HepG2 (cell line): Measurements from ENCODE around the gene PEAR1. TPM values are rescaled to one million over a fixed set of nuclear protein-coding genes. Genes with fewer than 3 reads are reported as not detected.

Experiments
- ATAC-seq: fragments of 200-7000 bp; cut with Tn5 transposase; 3 replicates; pipeline ENCODE4 v1.9.1; 2020; ENCODE audit warnings: mild to moderate bottlenecking, moderate library complexity
- BruUV-seq: library from RNA; stranded (reverse); fragments of 400-500 nt; replicated peaks from 2 replicates; lab custom pipeline; 2021; lab: Mats Ljungman, UMichigan
- CTCF ChIA-PET: fragments of 300-600 bp; formaldehyde crosslinking; extraction: SDS; loops from one replicate; lab custom pipeline; 2021; ENCODE audit warnings: low total read pairs, inconsistent platforms, low intra/inter-chr PET ratio; lab: Yijun Ruan, JAX
- POLR2A ChIA-PET: fragments of 350-600 bp; sonication (Branson Sonifier 250); formaldehyde crosslinking; loops from one replicate; lab custom pipeline; 2020; ENCODE audit warnings: antibody characterized with exemption, inconsistent platforms; lab: Yijun Ruan, JAX
- DNase-seq: peaks from one replicate; pipeline ENCODE4 v3.0.0-alpha.2; 2015; ENCODE audit warnings: low spot score
- FAIRE-seq: peaks from 3 replicates; lab custom pipeline; 2011; peaks lifted over from hg19 to GRCh38; lab: Jason Lieb, UNC
- H2AFZ ChIP-seq: one replicate; pipeline ENCODE4 v1.6.1; 2011; ENCODE audit warnings: low read length, inconsistent platforms
- H3K27ac ChIP-seq: fragments of 300-600 bp; 3 replicates; pipeline ENCODE4 v1.8.0; 2011; ENCODE audit warnings: mixed run types, mild to moderate bottlenecking, mixed read lengths, low read length, inconsistent platforms; ENCODE audit not compliant: insufficient read depth; ENCODE audit errors: extremely low read length
- H3K27me3 ChIP-seq, 2 experiments: fragments of 200-600 bp in 1 of 2; 2 replicates in 1 of 2; 3 replicates in 1 of 2; pipeline versions ENCODE4 v1.6.0 to v1.8.0; 2011; ENCODE audit warnings: low read length in 2 of 2, mild to moderate bottlenecking in 2 of 2, moderate library complexity in 2 of 2, inconsistent platforms in 1 of 2; ENCODE audit not compliant: insufficient read depth in 2 of 2, control insufficient read depth in 1 of 2
- H3K36me3 ChIP-seq, 2 experiments: fragments of 200-600 bp in 1 of 2; replicated peaks in 1 of 2; 2 replicates in 1 of 2; 3 replicates in 1 of 2; pipeline versions ENCODE4 v1.5.1 to v1.8.0; 2011; ENCODE audit warnings: low read length in 2 of 2, inconsistent platforms in 1 of 2; ENCODE audit not compliant: insufficient read depth in 2 of 2, control insufficient read depth in 1 of 2
- H3K4me1 ChIP-seq: 2 replicates; pipeline ENCODE4 v1.5.1; 2012; ENCODE audit warnings: low read length, inconsistent platforms; ENCODE audit not compliant: insufficient read depth
- H3K4me2 ChIP-seq: 2 replicates; pipeline ENCODE4 v1.6.0; 2011; ENCODE audit warnings: low read depth, low read length, inconsistent platforms
- H3K4me3 ChIP-seq, 3 experiments: fragments of 200-600 bp in 1 of 3; sonication (generic), shearing (Covaris generic) in 1 of 3; replicated peaks in 1 of 3; 2 replicates each; pipeline ENCODE4 v1.5.1; 2011 to 2016; ENCODE audit warnings: low read length in 3 of 3, inconsistent platforms in 2 of 3, low read depth in 2 of 3, mild to moderate bottlenecking in 2 of 3, control low read depth in 1 of 3, mixed read lengths in 1 of 3; ENCODE audit not compliant: insufficient read depth in 1 of 3
- H3K79me2 ChIP-seq: one replicate; pipeline ENCODE4 v1.6.1; 2011; ENCODE audit warnings: low read length, inconsistent platforms; ENCODE audit not compliant: insufficient read depth
- H3K9ac ChIP-seq: 2 replicates; pipeline ENCODE4 v1.6.0; 2011; ENCODE audit warnings: mild to moderate bottlenecking, low read depth, low read length, inconsistent platforms; ENCODE audit not compliant: insufficient read depth
- H3K9me3 ChIP-seq: 2 replicates; pipeline ENCODE4 v1.5.1; 2012; ENCODE audit warnings: mild to moderate bottlenecking, low read length
- H4K20me1 ChIP-seq: 2 replicates; pipeline ENCODE4 v1.6.0; 2011; ENCODE audit warnings: inconsistent platforms, mild to moderate bottlenecking, low read length, moderate library complexity; ENCODE audit not compliant: insufficient read depth
- ELF4 ChIP-seq: sonication (generic); formaldehyde crosslinking; IDR thresholded peaks from 2 replicates; pipeline ENCODE4 v1.5.0; 2020; ENCODE audit warnings: missing genetic modification reagents, mild to moderate bottlenecking, moderate library complexity, borderline replicate concordance
- HNRNPH1 ChIP-seq: fragments of 200-400 bp; formaldehyde crosslinking; optimal IDR thresholded peaks from 2 replicates; pipeline ENCODE3; 2017; ENCODE audit warnings: mild to moderate bottlenecking, low read depth, low read length
- NKX3-1 ChIP-seq: sonication (generic); formaldehyde crosslinking; IDR thresholded peaks from 2 replicates; pipeline ENCODE4 v1.5.0; 2020; ENCODE audit warnings: missing genetic modification reagents
- RXRA ChIP-seq: sonication (generic); formaldehyde crosslinking; IDR thresholded peaks from 2 replicates; pipeline ENCODE4 v1.5.1; 2020; ENCODE audit warnings: missing genetic modification reagents
- ZNF44 ChIP-seq: sonication (generic); formaldehyde crosslinking; IDR thresholded peaks from 2 replicates; pipeline ENCODE4 v1.5.1; 2020; ENCODE audit warnings: mild to moderate bottlenecking, missing genetic modification reagents
- WGBS: methylation state at CpG from one replicate; pipeline ENCODE4 v1.1.6; 2017; ENCODE audit warnings: low lambda C conversion rate; 5-methylcytosine and 5-hydroxymethylcytosine counted together
- in situ Hi-C: cut with HindIII; loops from 2 replicates; pipeline ENCODE4 v1.10.0; 2017; ENCODE audit warnings: low pct_unique_long_range_greater_than_20kb; ENCODE audit not compliant: extremely low pct_ligation_motif_present
- intact Hi-C: fragments of 100-400 bp; cut with micrococcal nuclease; formaldehyde crosslinking; loops from one replicate; pipeline ENCODE4 v1.10.0; 2022; ENCODE audit not compliant: unreplicated experiment
- polyA plus RNA-seq, 8 experiments: library from polyadenylated mRNA; depleted of rRNA in 3 of 8; stranded (reverse) in 7 of 8; unstranded in 1 of 8; fragments of >200 nt; fragmentation: Illumina TruSeq in 4 of 8; extraction: Trizol in 4 of 8; gene quantifications; 2 replicates each; pipeline versions ENCODE4 v1.2.1 to v1.2.3, GENCODE V29; 2011 to 2016; ENCODE audit warnings: low read depth in 4 of 8, missing spikeins in 1 of 8, mixed read lengths in 1 of 8; ENCODE audit not compliant: insufficient read depth in 1 of 8
- total RNA-seq, 5 experiments: library from RNA; depleted of rRNA; stranded (reverse); fragments of >200 nt; fragmentation: Illumina TruSeq; extraction: Trizol; gene quantifications; 2 replicates each; pipeline ENCODE4 v1.2.3, GENCODE V29; 2016; ENCODE audit warnings: low read depth in 1 of 5
- TF ChIP-seq, protein P1 (sequence below): sonication (generic); formaldehyde crosslinking; IDR thresholded peaks from 2 replicates; pipeline ENCODE4 v1.4.0; 2020; ENCODE audit warnings: missing genetic modification reagents, borderline replicate concordance
- TF ChIP-seq, protein P2 (sequence below): sonication (generic); formaldehyde crosslinking; IDR thresholded peaks from 2 replicates; pipeline ENCODE4 v1.5.0; 2020; ENCODE audit warnings: missing genetic modification reagents

PEAR1 gene
- total and polyA plus RNA-seq, 2 of the 13 experiments (the other 11 are each of a cell fraction or from before 2014, with no cell fraction given) = 0.27 to 0.41 TPM

DNA sequence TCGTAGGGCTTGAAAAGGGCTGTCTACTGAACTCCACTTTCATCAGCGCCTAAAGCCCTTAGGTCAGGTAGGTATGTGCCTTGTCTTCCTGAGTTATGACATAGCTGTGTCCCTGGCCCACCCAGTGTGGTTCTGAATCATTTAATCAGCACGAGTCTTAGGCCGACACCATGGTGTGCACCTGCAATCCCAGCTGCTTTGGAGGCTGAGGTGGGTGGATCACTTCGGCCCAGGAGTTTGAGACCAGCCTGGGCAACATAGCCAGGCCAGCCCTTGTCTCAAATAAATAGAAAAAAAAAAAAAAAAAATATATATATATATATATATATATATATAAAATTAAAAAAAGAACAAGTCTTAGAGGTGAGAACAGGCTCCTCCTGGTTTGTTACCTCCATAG, 42.7 kb downstream of the PEAR1 start:
- Histone ChIP-seq H3K79me2 (no peaks in the 10 kb centered on the region), H4K20me1 (no peaks in the 10 kb centered on the region), H3K4me1 (peaks cover 8% of the 10 kb centered on the region), H3K27me3 (0 out of 5 replicates have a peak, but pooled peaks cover 0 to under 1% of the 10 kb centered on the region in 2 experiments), H3K9ac (no peak overlapping the region), H2AFZ (no peak overlapping the region), H3K4me3 (no peak overlapping the region), H3K27ac (no peak overlapping the region), H3K9me3 (no peaks in the 10 kb centered on the region), H3K4me2 (no peak overlapping the region), H3K36me3 (peaks cover 6 to 18% of the 10 kb centered on the region in 2 experiments; a peak in 3 of 5 replicates)
- no peak for TF ChIP-seq ZNF44 (CRISPR knock-in tag)
- TF ChIP-seq NKX3-1 (CRISPR knock-in tag) = no peak
- TF ChIP-seq, protein P1, sequence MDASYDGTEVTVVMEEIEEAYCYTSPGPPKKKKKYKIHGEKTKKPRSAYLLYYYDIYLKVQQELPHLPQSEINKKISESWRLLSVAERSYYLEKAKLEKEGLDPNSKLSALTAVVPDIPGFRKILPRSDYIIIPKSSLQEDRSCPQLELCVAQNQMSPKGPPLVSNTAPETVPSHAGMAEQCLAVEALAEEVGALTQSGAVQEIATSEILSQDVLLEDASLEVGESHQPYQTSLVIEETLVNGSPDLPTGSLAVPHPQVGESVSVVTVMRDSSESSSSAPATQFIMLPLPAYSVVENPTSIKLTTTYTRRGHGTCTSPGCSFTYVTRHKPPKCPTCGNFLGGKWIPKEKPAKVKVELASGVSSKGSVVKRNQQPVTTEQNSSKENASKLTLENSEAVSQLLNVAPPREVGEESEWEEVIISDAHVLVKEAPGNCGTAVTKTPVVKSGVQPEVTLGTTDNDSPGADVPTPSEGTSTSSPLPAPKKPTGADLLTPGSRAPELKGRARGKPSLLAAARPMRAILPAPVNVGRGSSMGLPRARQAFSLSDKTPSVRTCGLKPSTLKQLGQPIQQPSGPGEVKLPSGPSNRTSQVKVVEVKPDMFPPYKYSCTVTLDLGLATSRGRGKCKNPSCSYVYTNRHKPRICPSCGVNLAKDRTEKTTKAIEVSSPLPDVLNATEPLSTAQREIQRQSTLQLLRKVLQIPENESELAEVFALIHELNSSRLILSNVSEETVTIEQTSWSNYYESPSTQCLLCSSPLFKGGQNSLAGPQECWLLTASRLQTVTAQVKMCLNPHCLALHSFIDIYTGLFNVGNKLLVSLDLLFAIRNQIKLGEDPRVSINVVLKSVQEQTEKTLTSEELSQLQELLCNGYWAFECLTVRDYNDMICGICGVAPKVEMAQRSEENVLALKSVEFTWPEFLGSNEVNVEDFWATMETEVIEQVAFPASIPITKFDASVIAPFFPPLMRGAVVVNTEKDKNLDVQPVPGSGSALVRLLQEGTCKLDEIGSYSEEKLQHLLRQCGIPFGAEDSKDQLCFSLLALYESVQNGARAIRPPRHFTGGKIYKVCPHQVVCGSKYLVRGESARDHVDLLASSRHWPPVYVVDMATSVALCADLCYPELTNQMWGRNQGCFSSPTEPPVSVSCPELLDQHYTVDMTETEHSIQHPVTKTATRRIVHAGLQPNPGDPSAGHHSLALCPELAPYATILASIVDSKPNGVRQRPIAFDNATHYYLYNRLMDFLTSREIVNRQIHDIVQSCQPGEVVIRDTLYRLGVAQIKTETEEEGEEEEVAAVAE (CRISPR knock-in tag) = no peak
- no peak for TF ChIP-seq RXRA (CRISPR knock-in tag)
- TF ChIP-seq, protein P2, sequence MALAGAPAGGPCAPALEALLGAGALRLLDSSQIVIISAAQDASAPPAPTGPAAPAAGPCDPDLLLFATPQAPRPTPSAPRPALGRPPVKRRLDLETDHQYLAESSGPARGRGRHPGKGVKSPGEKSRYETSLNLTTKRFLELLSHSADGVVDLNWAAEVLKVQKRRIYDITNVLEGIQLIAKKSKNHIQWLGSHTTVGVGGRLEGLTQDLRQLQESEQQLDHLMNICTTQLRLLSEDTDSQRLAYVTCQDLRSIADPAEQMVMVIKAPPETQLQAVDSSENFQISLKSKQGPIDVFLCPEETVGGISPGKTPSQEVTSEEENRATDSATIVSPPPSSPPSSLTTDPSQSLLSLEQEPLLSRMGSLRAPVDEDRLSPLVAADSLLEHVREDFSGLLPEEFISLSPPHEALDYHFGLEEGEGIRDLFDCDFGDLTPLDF (CRISPR knock-in tag) = no peak
- TF ChIP-seq ELF4 (CRISPR knock-in tag) = no peak
- TF ChIP-seq HNRNPH1 = no peak
- ChIA-PET POLR2A (no interaction called here), CTCF (no interaction called here)
- intact Hi-C loops = no loop called here
- in situ Hi-C loops = no loop called here
- 96% methylated on average over 3 of the region's 5 CpGs for WGBS
- DNase-seq (no peak), ATAC-seq (no peak), FAIRE-seq (no peak)
- no TSS peak for BruUV-seq
